ENCODE measurements around the gene NFIX.
A peak's percentile ranks its signal among the peaks of the same experiment; 100 is the strongest.

The NFIX gene

GRCh38 chr19:13004273-13004672 lies 9.0 kb downstream of the NFIX start:
- no peak overlapping the region for H3K4me3 ChIP-seq (ENCODE audit: low read length)
- no peak for DNase-seq (ENCODE audit: low read depth)
- no peak for TF ChIP-seq CTCF (IDR thresholded peaks at IDR 0.05; ENCODE audit: insufficient read depth, low read depth, low read length, missing control alignments)

GRCh38 chr19:13005253-13005652 lies 10.0 kb downstream of the NFIX start:
- DNase-seq (ENCODE audit: low read depth): no peak
- TF ChIP-seq CTCF (IDR thresholded peaks at IDR 0.05; ENCODE audit: insufficient read depth, low read depth, low read length, missing control alignments): no peak
- no peak overlapping the region for H3K4me3 ChIP-seq (ENCODE audit: low read length)

- TF ChIP-seq CTCF (IDR thresholded peaks at IDR 0.05; ENCODE audit: insufficient read depth, low read depth, low read length, missing control alignments): no peak
- H3K4me3 ChIP-seq (ENCODE audit: low read length): no peak overlapping the region
- no peak for DNase-seq (ENCODE audit: low read depth)
These were observed 10.6 kb downstream of the NFIX start for GRCh38 chr19:13005861-13006370.

- no peak for TF ChIP-seq CTCF (IDR thresholded peaks at IDR 0.05; ENCODE audit: insufficient read depth, low read depth, low read length, missing control alignments)
- no peak for DNase-seq (ENCODE audit: low read depth)
- no peak overlapping the region for H3K4me3 ChIP-seq (ENCODE audit: low read length)
These were observed 11.4 kb downstream of the NFIX start for GRCh38 chr19:13006431-13007281.

- peak; percentile 58 for DNase-seq (ENCODE audit: low read depth)
- no peak overlapping the region for H3K4me3 ChIP-seq (ENCODE audit: low read length)
- TF ChIP-seq CTCF (IDR thresholded peaks at IDR 0.05; ENCODE audit: insufficient read depth, low read depth, low read length, missing control alignments): no peak
These were observed 12.2 kb downstream of the NFIX start for GRCh38 chr19:13007292-13008045.

- TF ChIP-seq CTCF (IDR thresholded peaks at IDR 0.05; ENCODE audit: insufficient read depth, low read depth, low read length, missing control alignments): no peak
- H3K4me3 ChIP-seq (ENCODE audit: low read length): no peak overlapping the region
- no peak for DNase-seq (ENCODE audit: low read depth)
These were observed 13.9 kb downstream of the NFIX start for GRCh38 chr19:13008926-13009787.
